Ishikawa (cell line): Measurements from ENCODE around the gene SUMO3.

Experiments used
- CEBPB ChIP-seq: IDR thresholded peaks from 2 replicates; pipeline ENCODE4 v1.6.1; 2012
- EP300 ChIP-seq: IDR thresholded peaks from 2 replicates; pipeline ENCODE4 v1.6.1; 2012; ENCODE audit warnings: borderline replicate concordance
- NFIC ChIP-seq: IDR thresholded peaks from 2 replicates; pipeline ENCODE4 v1.6.1; 2012
- RAD21 ChIP-seq: IDR thresholded peaks from 2 replicates; pipeline ENCODE4 v1.6.1; 2012; ENCODE audit warnings: low read depth
- TAF1 ChIP-seq: IDR thresholded peaks from 2 replicates; pipeline ENCODE4 v1.6.1; 2012; ENCODE audit warnings: low read depth, mild to moderate bottlenecking
- TCF12 ChIP-seq: IDR thresholded peaks from 2 replicates; pipeline ENCODE4 v1.6.1; 2012; ENCODE audit warnings: low read depth
- TEAD4 ChIP-seq: IDR thresholded peaks from 2 replicates; pipeline ENCODE4 v1.6.1; 2012

GRCh38 chr21:44766014-44766817 is 51.6 kb downstream of the SUMO3 start:
- no peak for TF ChIP-seq EP300
- no peak for TF ChIP-seq RAD21
- no peak for TF ChIP-seq CEBPB
- no peak for TF ChIP-seq TAF1
- no peak for TF ChIP-seq TEAD4
- TF ChIP-seq NFIC: no peak
- TF ChIP-seq TCF12: no peak
